Measurements from ENCODE around the gene APH1B. TPM values are rescaled to one million over a fixed set of nuclear protein-coding genes. Genes with fewer than 3 reads are reported as not detected.
A peak's percentile ranks its signal among the peaks of the same experiment; 100 is the strongest.

The APH1B gene
- total and polyA plus RNA-seq, 7 donors: 1.8 to 11.0 (median 7.9) TPM

GRCh38 chr15:63243101-63243500 lies 34.3 kb upstream of the APH1B start:
- Histone ChIP-seq H3K36me3 (peaks cover 0 to 18% (median 2%) of the 10 kb centered on the region in 4 donors), H3K27ac (peak overlapping the region; percentile 33 to 66 (median 56)), H3K9me3 (no peaks in the 10 kb centered on the region), H3K27me3 (no peaks in the 10 kb centered on the region), H3K4me3 (no peak overlapping the region), H3K4me1 (peaks cover 0 to 31% (median 26%) of the 10 kb centered on the region in 4 donors)
- WGBS, 2 donors: 75 to 86% methylated on average over 1 of the region's 1 CpG
- peak; percentile 80 for DNase-seq
- peak in 1 of 4 experiments; percentile 13 for TF ChIP-seq CTCF (IDR thresholded peaks at IDR 0.05)
- TF ChIP-seq EP300 (IDR thresholded peaks at IDR 0.05): no peak
- TF ChIP-seq POLR2A (IDR thresholded peaks at IDR 0.05): no peak
- TF ChIP-seq POLR2AphosphoS5 (IDR thresholded peaks at IDR 0.05): peak in 1 of 4 donors; percentile 16
- intact Hi-C loops (cut with DNase I): no loop called here

- H3K9me3 ChIP-seq: no peaks in the 10 kb centered on the region
- H3K4me1 ChIP-seq: peaks cover 0 to 28% (median 26%) of the 10 kb centered on the region in 4 donors
- H3K36me3 ChIP-seq: peaks cover 0 to 18% (median 2%) of the 10 kb centered on the region in 4 donors
- peak overlapping the region; percentile 33 to 66 (median 56) for H3K27ac ChIP-seq
- TF ChIP-seq POLR2A (IDR thresholded peaks at IDR 0.05) (no peak), EP300 (IDR thresholded peaks at IDR 0.05) (no peak), CTCF (IDR thresholded peaks at IDR 0.05) (no peak), POLR2AphosphoS5 (IDR thresholded peaks at IDR 0.05) (no peak)
- no peak for DNase-seq
- H3K27me3 ChIP-seq: no peaks in the 10 kb centered on the region
- WGBS, 2 donors: 74 to 86% methylated on average over 1 of the region's 1 CpG
- no peak overlapping the region for H3K4me3 ChIP-seq
- intact Hi-C loops (cut with DNase I): no loop called here
These were observed 33.6 kb upstream of the APH1B start for GRCh38 chr15:63243776-63244175.

GRCh38 chr15:63244399-63244798 lies 33.0 kb upstream of the APH1B start:
- DNase-seq: no peak
- 65 to 75% methylated on average over 4 of the region's 4 CpGs for WGBS, 2 donors
- H3K9me3 ChIP-seq: no peaks in the 10 kb centered on the region
- intact Hi-C loops (cut with DNase I): no loop called here
- no peaks in the 10 kb centered on the region for H3K27me3 ChIP-seq
- peaks cover 0 to 18% (median 2%) of the 10 kb centered on the region in 4 donors for H3K36me3 ChIP-seq
- no peak for TF ChIP-seq POLR2A (IDR thresholded peaks at IDR 0.05)
- peak in 1 of 4 donors; percentile 33 for TF ChIP-seq POLR2AphosphoS5 (IDR thresholded peaks at IDR 0.05)
- TF ChIP-seq CTCF (IDR thresholded peaks at IDR 0.05): no peak
- no peak for TF ChIP-seq EP300 (IDR thresholded peaks at IDR 0.05)
- H3K27ac ChIP-seq: peak overlapping the region; percentile 33 to 66 (median 56)
- peaks cover 0 to 31% (median 27%) of the 10 kb centered on the region in 4 donors for H3K4me1 ChIP-seq
- no peak overlapping the region for H3K4me3 ChIP-seq

- no peak for TF ChIP-seq EP300 (IDR thresholded peaks at IDR 0.05)
- TF ChIP-seq POLR2A (IDR thresholded peaks at IDR 0.05): no peak
- TF ChIP-seq POLR2AphosphoS5 (IDR thresholded peaks at IDR 0.05): no peak
- TF ChIP-seq CTCF (IDR thresholded peaks at IDR 0.05): no peak
- Histone ChIP-seq H3K36me3 (peaks cover 0 to 20% (median 2%) of the 10 kb centered on the region in 4 donors), H3K27ac (peak overlapping the region; percentile 33 to 66 (median 56)), H3K27me3 (no peaks in the 10 kb centered on the region), H3K9me3 (no peaks in the 10 kb centered on the region), H3K4me3 (no peak overlapping the region), H3K4me1 (peaks cover 0 to 32% (median 27%) of the 10 kb centered on the region in 4 donors)
- intact Hi-C loops (cut with DNase I): no loop called here
- no peak for DNase-seq
- 63 to 84% methylated on average over 5 of the region's 5 CpGs for WGBS, 2 donors
These were observed 32.3 kb upstream of the APH1B start for GRCh38 chr15:63244976-63245645.

All from sigmoid colon (tissue), 7 donors.